Ectodermal cell (in vitro differentiated cells): ENCODE data around the gene FRS3.

Experiments used
- H3K27ac ChIP-seq: 2 replicates; pipeline ENCODE4 v1.7.0; 2013; ENCODE audit warnings: mild to moderate bottlenecking, low read depth, low read length; ENCODE audit not compliant: insufficient read depth, poor library complexity, severe bottlenecking
- H3K27me3 ChIP-seq: 2 replicates; pipeline ENCODE4 v1.7.0; 2013; ENCODE audit warnings: mild to moderate bottlenecking, low read length; ENCODE audit not compliant: insufficient read depth, control insufficient read depth, poor library complexity, severe bottlenecking
- H3K36me3 ChIP-seq: one replicate; pipeline ENCODE4 v1.7.0; 2013; ENCODE audit warnings: low read length; ENCODE audit not compliant: control insufficient read depth, insufficient read depth
- H3K4me1 ChIP-seq: one replicate; pipeline ENCODE4 v1.7.0; 2013; ENCODE audit warnings: low read length; ENCODE audit not compliant: control insufficient read depth, insufficient read depth
- H3K4me3 ChIP-seq: 2 replicates; pipeline ENCODE4 v1.7.0; 2013; ENCODE audit warnings: low read depth, low read length, control low read depth; ENCODE audit not compliant: insufficient read depth
- H3K9me3 ChIP-seq: 2 replicates; pipeline ENCODE4 v1.7.0; 2013; ENCODE audit warnings: mild to moderate bottlenecking, low read length, moderate library complexity; ENCODE audit not compliant: control insufficient read depth
- WGBS, 2 experiments: methylation state at CpG; one replicate each; pipeline ENCODE4 v1.1.7; 2013; ENCODE audit warnings: missing lambda C conversion rate in 2 of 2; 5-methylcytosine and 5-hydroxymethylcytosine counted together

FRS3 gene

GRCh38 chr6:41741625-41742490, 37.8 kb downstream of the FRS3 start:
- WGBS, 2 experiments = 92 to 93% methylated on average over 20 of the region's 20 CpGs
- H3K9me3 ChIP-seq = no peaks in the 10 kb centered on the region
- no peak overlapping the region for H3K4me3 ChIP-seq
- H3K27me3 ChIP-seq = no peaks in the 10 kb centered on the region
- H3K4me1 ChIP-seq = peaks cover 5% of the 10 kb centered on the region
- no peak overlapping the region for H3K27ac ChIP-seq
- H3K36me3 ChIP-seq = no peaks in the 10 kb centered on the region

- 86% methylated on average over 13 of the region's 13 CpGs for WGBS, 2 experiments
These were observed 39.1 kb downstream of the FRS3 start for GRCh38 chr6:41740366-41741162.

DNA sequence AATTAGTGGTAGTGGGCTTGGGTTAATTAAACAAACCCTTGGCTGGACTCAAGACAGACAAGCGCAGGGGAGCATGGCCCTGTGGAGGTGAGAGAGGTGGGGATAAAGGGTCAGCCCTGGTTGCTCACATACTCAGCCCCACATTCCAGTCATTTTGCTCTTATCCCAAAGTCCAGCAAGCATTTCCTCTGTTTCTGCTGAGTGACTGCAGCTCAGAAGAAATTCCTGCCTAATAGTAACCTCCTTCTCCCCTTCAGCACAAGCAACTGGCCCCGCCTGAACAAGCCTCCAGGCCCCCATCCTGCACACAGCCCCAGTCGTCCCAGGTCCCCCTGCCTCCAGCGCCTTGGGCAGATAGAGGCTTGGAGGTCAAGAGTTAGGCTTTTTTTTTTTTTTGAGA, 40.7 kb downstream of the FRS3 start:
- Histone ChIP-seq H3K36me3 (no peaks in the 10 kb centered on the region), H3K9me3 (no peaks in the 10 kb centered on the region), H3K4me1 (peaks cover 8% of the 10 kb centered on the region), H3K27ac (no peak overlapping the region), H3K4me3 (no peak overlapping the region), H3K27me3 (peaks cover 14% of the 10 kb centered on the region)
- WGBS, 2 experiments = 81 to 90% methylated on average over 4 of the region's 4 CpGs

More at GRCh38 chr6:41740366-41741162, 39.1 kb downstream of the FRS3 start:
- no peaks in the 10 kb centered on the region for H3K27me3 ChIP-seq
- H3K9me3 ChIP-seq = no peaks in the 10 kb centered on the region
- peaks cover 8% of the 10 kb centered on the region for H3K4me1 ChIP-seq
- no peaks in the 10 kb centered on the region for H3K36me3 ChIP-seq
- H3K4me3 ChIP-seq = no peak overlapping the region
- H3K27ac ChIP-seq = no peak overlapping the region

GRCh38 chr6:41737591-41738130, 42.0 kb downstream of the FRS3 start:
- 91 to 95% methylated on average over 4 to 5 of the region's 6 CpGs for WGBS, 2 experiments
- no peaks in the 10 kb centered on the region for H3K36me3 ChIP-seq
- H3K4me1 ChIP-seq = peaks cover 8% of the 10 kb centered on the region
- no peak overlapping the region for H3K4me3 ChIP-seq
- H3K27ac ChIP-seq = no peak overlapping the region
- peaks cover 28% of the 10 kb centered on the region for H3K27me3 ChIP-seq
- H3K9me3 ChIP-seq = no peaks in the 10 kb centered on the region

DNA sequence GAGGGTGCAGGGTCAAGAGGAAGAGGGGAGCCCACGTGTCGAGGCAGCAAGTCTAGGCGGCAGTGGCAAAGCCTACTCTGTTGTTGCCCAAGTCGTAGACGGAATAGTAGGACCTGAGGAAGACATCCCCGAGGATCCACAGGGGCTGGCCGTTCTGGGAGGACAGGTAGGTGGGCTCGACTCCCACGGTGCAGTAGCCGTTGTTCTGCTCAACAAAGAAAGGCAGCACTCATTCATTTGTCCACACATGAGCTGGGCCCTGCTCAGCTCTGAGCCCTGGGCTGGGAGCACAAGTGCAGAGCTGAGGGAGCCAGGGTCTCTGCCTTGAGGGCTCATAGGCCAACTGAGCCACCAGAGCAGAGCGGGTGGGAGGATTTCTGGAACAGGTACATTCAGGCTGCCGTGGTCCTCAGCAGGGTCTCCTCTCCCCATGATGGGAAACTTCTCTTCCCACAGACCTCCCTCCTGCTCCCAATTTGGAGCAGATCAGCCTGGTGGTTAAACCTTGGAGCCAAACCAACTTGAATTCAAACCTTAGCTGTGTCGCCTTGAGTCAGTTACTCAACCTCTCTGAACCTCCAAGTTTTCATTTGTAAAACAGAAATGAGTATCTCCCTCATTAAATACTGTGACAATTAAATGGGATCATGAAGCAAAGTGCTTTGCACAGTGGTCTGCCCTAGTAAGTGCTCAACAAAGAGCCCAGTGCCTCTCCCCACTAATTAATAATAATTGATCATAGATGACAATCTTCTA, 42.7 kb downstream of the FRS3 start:
- 85 to 90% methylated on average over 13 of the region's 13 CpGs for WGBS, 2 experiments
- peaks cover 8% of the 10 kb centered on the region for H3K4me1 ChIP-seq
- no peak overlapping the region for H3K27ac ChIP-seq
- peaks cover 31% of the 10 kb centered on the region for H3K27me3 ChIP-seq
- H3K36me3 ChIP-seq = no peaks in the 10 kb centered on the region
- no peak overlapping the region for H3K4me3 ChIP-seq
- H3K9me3 ChIP-seq = no peaks in the 10 kb centered on the region

DNA sequence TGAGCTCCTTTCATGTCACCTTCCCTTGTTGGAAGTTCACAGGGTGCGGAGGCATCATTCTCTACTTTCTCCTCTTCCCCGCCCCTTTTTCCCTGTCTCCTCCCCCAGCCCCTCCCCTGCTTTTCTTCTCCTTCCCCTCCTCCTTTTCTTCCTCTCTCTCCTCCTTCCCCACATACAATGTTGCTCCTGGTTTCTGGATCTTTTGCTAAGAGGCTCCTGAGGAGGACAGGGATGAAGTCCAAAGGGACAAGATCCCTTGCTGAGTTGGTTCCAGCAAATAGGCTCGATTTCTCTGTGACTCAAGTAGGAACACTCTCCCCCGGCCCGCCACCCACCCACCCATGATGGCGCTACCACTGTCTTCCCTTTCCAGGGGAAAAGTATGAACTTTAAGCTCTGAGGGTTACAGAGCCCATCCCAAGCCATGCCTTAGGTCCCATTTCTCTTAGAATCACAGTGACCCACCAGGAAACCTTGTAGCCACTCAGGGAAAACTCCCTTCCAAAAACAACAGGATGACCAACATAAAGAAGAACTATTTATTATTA, 43.4 kb downstream of the FRS3 start:
- WGBS, 2 experiments = 69 to 77% methylated on average over 6 of the region's 6 CpGs
- no peaks in the 10 kb centered on the region for H3K9me3 ChIP-seq
- no peak overlapping the region for H3K4me3 ChIP-seq
- no peak overlapping the region for H3K27ac ChIP-seq
- H3K4me1 ChIP-seq = peaks cover 8% of the 10 kb centered on the region
- H3K27me3 ChIP-seq = peaks cover 31% of the 10 kb centered on the region
- H3K36me3 ChIP-seq = no peaks in the 10 kb centered on the region

GRCh38 chr6:41735427-41736185, 44.1 kb downstream of the FRS3 start, which contains the start of gene TFEB:
TFEB (minus strand) TSS chr6:41735608; CDS start chr6:41691213, 44,395 bp downstream.
- Histone ChIP-seq H3K27ac (no peak within 1 kb of the TSS), H3K9me3 (no peaks in the 10 kb centered on the region), H3K36me3 (no peaks in the 10 kb centered on the region), H3K4me1 (peaks cover 8% of the 10 kb centered on the region), H3K27me3 (peaks cover 31% of the 10 kb centered on the region), H3K4me3 (peak within 1 kb of the TSS; percentile 50)
- 8% methylated on average over 50 of the region's 50 CpGs for WGBS, 2 experiments

DNA sequence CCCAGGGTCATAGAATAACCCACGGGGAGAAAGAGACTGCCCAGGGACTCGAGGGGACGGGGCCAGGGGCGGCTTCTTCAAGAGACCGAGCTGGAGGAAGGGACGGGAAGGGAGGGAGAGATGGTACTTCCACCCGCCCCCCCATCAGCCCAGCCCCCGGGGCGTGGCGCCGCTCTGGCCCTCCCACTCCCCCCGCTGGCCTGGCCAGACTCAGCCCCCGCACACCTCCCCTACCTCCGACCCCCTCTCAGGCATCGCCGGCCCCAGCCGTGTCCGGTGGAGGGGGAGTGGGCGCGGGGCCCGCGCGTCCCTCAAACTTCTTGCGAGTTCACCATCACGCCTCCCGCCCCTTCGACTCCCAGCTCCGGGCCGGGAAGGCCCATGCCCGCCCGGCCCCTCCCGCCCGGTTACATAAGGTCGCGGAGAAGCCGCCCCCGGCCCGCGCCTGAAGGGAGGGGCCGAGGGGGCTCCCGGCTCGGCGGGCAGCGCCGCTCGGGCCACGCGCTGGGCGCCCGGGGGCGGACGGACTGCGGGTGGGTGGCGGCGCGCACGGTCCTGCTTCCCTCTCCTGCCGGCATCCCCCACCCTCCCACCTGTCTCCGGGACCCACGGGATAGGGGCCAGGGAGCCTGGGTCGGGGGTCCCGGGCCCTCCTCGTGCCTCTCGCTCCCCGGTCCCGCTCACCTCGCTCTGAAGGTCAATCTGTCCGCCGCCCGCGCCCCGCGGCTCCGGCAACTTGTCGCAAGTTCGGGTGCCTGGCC, 44.9 kb downstream of the FRS3 start:
- peaks cover 31% of the 10 kb centered on the region for H3K27me3 ChIP-seq
- no peaks in the 10 kb centered on the region for H3K9me3 ChIP-seq
- peaks cover 8% of the 10 kb centered on the region for H3K4me1 ChIP-seq
- no peaks in the 10 kb centered on the region for H3K36me3 ChIP-seq
- peak overlapping the region; percentile 50 for H3K4me3 ChIP-seq
- H3K27ac ChIP-seq = no peak overlapping the region
- 0 to 1% methylated on average over 71 to 76 of the region's 76 CpGs for WGBS, 2 experiments
